Chondrocyte (in vitro differentiated cells): ENCODE measurements around the gene TEX54. TPM values are rescaled to one million over a fixed set of nuclear protein-coding genes. Genes with fewer than 3 reads are reported as not detected.

Experiments used
- DNase-seq: peaks from one replicate; pipeline ENCODE4 v3.0.0; 2021; ENCODE audit warnings: mixed read lengths, low spot score
- H3K27ac Mint-ChIP-seq: one replicate; pipeline ENCODE4 v1.8.0; 2021; ENCODE audit warnings: mild to moderate bottlenecking, moderate library complexity, mixed read lengths; ENCODE audit not compliant: unreplicated experiment
- H3K27me3 Mint-ChIP-seq: 2 replicates; pipeline ENCODE4 v1.8.0; 2021; ENCODE audit warnings: low read depth, mixed read lengths
- H3K36me3 Mint-ChIP-seq: 2 replicates; pipeline ENCODE4 v1.8.0; 2021; ENCODE audit warnings: low read depth, mixed read lengths
- H3K4me1 Mint-ChIP-seq: 2 replicates; pipeline ENCODE4 v1.8.0; 2021; ENCODE audit warnings: low read depth, mild to moderate bottlenecking, mixed read lengths
- H3K4me3 Mint-ChIP-seq: one replicate; pipeline ENCODE4 v1.8.0; 2021; ENCODE audit warnings: mild to moderate bottlenecking, moderate library complexity, mixed read lengths; ENCODE audit not compliant: unreplicated experiment
- H3K9me3 Mint-ChIP-seq: 2 replicates; pipeline ENCODE4 v1.8.0; 2021; ENCODE audit warnings: low read depth, mixed read lengths
- CTCF ChIP-seq: fragments of 200-600 bp; sonication (generic); IDR thresholded peaks from 2 replicates; pipeline ENCODE4 v1.5.0; 2021; ENCODE audit warnings: antibody characterized with exemption, mild to moderate bottlenecking, moderate library complexity
- microRNA-seq: library from miRNA; unstranded; fragments of <30 nt; microRNA quantifications from one replicate; pipeline ENCODE4 v1.2.0, GENCODE V29; 2020; ENCODE audit warnings: borderline number of aligned reads
- total RNA-seq: library from RNA; stranded (reverse); gene quantifications from 3 replicates; pipeline ENCODE4 v1.2.1, GENCODE V29; 2021

TEX54 gene
- total RNA-seq, 1 donor from 2014 or later = 0.65 TPM

GRCh38 chr11:62787005-62787759 lies 45.5 kb downstream of the TEX54 start, which contains the start of gene TMEM179B:
TMEM179B (plus strand) TSS chr11:62787402; CDS start chr11:62787432, 30 bp downstream.
- Mint-ChIP-seq H3K27ac (peak within 1 kb of the TSS; percentile 96), H3K27me3 (no peaks in the 10 kb centered on the region), H3K9me3 (no peaks in the 10 kb centered on the region), H3K4me1 (peaks cover 47% of the 10 kb centered on the region), H3K36me3 (peaks cover 10% of the 10 kb centered on the region), H3K4me3 (peak within 1 kb of the TSS; percentile 81)
- DNase-seq = peak; percentile 98
- TF ChIP-seq CTCF = peak; percentile 66

GRCh38 chr11:62786318-62787004 lies 46.2 kb downstream of the TEX54 start:
- H3K36me3 Mint-ChIP-seq = peaks cover 9% of the 10 kb centered on the region
- H3K27ac Mint-ChIP-seq = peak overlapping the region; percentile 83
- H3K27me3 Mint-ChIP-seq = no peaks in the 10 kb centered on the region
- H3K4me1 Mint-ChIP-seq = peaks cover 44% of the 10 kb centered on the region
- peak overlapping the region; percentile 76 for H3K4me3 Mint-ChIP-seq
- H3K9me3 Mint-ChIP-seq = no peaks in the 10 kb centered on the region
- no peak for DNase-seq
- peak; percentile 85 for TF ChIP-seq CTCF

- no peaks in the 10 kb centered on the region for H3K9me3 Mint-ChIP-seq
- DNase-seq = no peak
- no peak for TF ChIP-seq CTCF
- peaks cover 12% of the 10 kb centered on the region for H3K4me1 Mint-ChIP-seq
- H3K27me3 Mint-ChIP-seq = no peaks in the 10 kb centered on the region
- H3K36me3 Mint-ChIP-seq = peaks cover 14% of the 10 kb centered on the region
- no peak overlapping the region for H3K4me3 Mint-ChIP-seq
- H3K27ac Mint-ChIP-seq = no peak overlapping the region
Measured at GRCh38 chr11:62782753-62783152, 49.9 kb downstream of the TEX54 start.

Small RNA genes lying within 50 kb of the gene (microRNA-seq; reads per million reads assigned to microRNA genes)
- gene MIR6514 (2.8 reads per million), gene MIR6748 (not detected)

Other genes starting within 250 kb of the TEX54 start
- 9.6 to 15.2 TPM (median 11.8 TPM) in 3 replicates for gene TUT1, start 241.3 kb downstream of the TEX54 start, total RNA-seq
- 81.7 to 89.3 TPM (median 83.0 TPM) in 3 replicates for gene MTA2, start 231.0 kb downstream of the TEX54 start, total RNA-seq
- 55.2 to 76.6 TPM (median 58.9 TPM) in 3 replicates for gene EML3, start 220.1 kb downstream of the TEX54 start, total RNA-seq
- 2.4 to 5.8 TPM (median 3.5 TPM) in 3 replicates for gene ROM1, start 219.6 kb downstream of the TEX54 start, total RNA-seq
- gene B3GAT3, start 210.9 kb downstream of the TEX54 start, total RNA-seq = 35.3 to 40.1 TPM (median 37.7 TPM) in 3 replicates
- gene GANAB, start 186.2 kb downstream of the TEX54 start, total RNA-seq = 348 to 394 TPM (median 359 TPM) in 3 replicates
- 17.0 to 18.1 TPM (median 17.2 TPM) in 3 replicates for gene INTS5, start 179.5 kb downstream of the TEX54 start, total RNA-seq
- gene C11orf98, start 167.6 kb downstream of the TEX54 start, total RNA-seq = 39.0 to 61.1 TPM (median 47.5 TPM) in 3 replicates
- 7.8 to 8.4 TPM (median 8.4 TPM) in 3 replicates for gene CSKMT, start 167.5 kb downstream of the TEX54 start, total RNA-seq
- gene UQCC3, start 161.2 kb downstream of the TEX54 start, total RNA-seq = 4.8 to 5.7 TPM (median 5.5 TPM) in 3 replicates
- 2.8 to 8.3 TPM (median 4.2 TPM) in 3 replicates for gene LBHD1, start 160.6 kb downstream of the TEX54 start, total RNA-seq
- 72.0 to 82.2 TPM (median 81.6 TPM) in 3 replicates for gene UBXN1, start 153.8 kb downstream of the TEX54 start, total RNA-seq
- 0.20 to 0.51 TPM (median 0.21 TPM) in 3 replicates for gene LRRN4CL, start 143.3 kb downstream of the TEX54 start, total RNA-seq
- 36.6 to 76.0 TPM (median 43.2 TPM) in 3 replicates for gene BSCL2, start 125.4 kb downstream of the TEX54 start, total RNA-seq
- gene GNG3, start 125.2 kb downstream of the TEX54 start, total RNA-seq = not detected in 3 replicates
- gene HNRNPUL2, start 105.4 kb downstream of the TEX54 start, total RNA-seq = 43.6 to 53.8 TPM (median 45.6 TPM) in 3 replicates
- 33.0 to 36.8 TPM (median 36.7 TPM) in 3 replicates for gene TTC9C, start 104.4 kb downstream of the TEX54 start, total RNA-seq
- 10.2 to 13.0 TPM (median 11.3 TPM) in 3 replicates for gene ZBTB3, start 78.7 kb downstream of the TEX54 start, total RNA-seq
- gene POLR2G, start 71.3 kb downstream of the TEX54 start, total RNA-seq = 75.9 to 77.8 TPM (median 77.0 TPM) in 3 replicates
- gene TAF6L, start 61.4 kb downstream of the TEX54 start, total RNA-seq = 18.8 to 31.0 TPM (median 21.4 TPM) in 3 replicates
- gene TMEM179B, start 45.4 kb downstream of the TEX54 start, total RNA-seq = 29.4 to 44.9 TPM (median 35.1 TPM) in 3 replicates
- gene TMEM223, start 40.8 kb downstream of the TEX54 start, total RNA-seq = 11.4 to 16.2 TPM (median 14.7 TPM) in 3 replicates
- 51.3 to 69.5 TPM (median 52.4 TPM) in 3 replicates for gene NXF1, start 27.4 kb downstream of the TEX54 start, total RNA-seq
- 44.0 to 52.2 TPM (median 45.5 TPM) in 3 replicates for gene STX5, start 790 bp downstream of the TEX54 start, total RNA-seq
- gene WDR74, start 6.7 kb upstream of the TEX54 start, total RNA-seq = 26.4 to 27.9 TPM (median 27.3 TPM) in 3 replicates
- 125 to 380 TPM (median 374 TPM) in 3 replicates for gene SLC3A2, start 48.1 kb upstream of the TEX54 start, total RNA-seq
- gene CHRM1, start 88.5 kb upstream of the TEX54 start, total RNA-seq = not detected in 3 replicates
- gene SLC22A6, start 152.1 kb upstream of the TEX54 start, total RNA-seq = not detected in 3 replicates
- not detected in 3 replicates for gene SLC22A8, start 183.0 kb upstream of the TEX54 start, total RNA-seq